Prostate gland (tissue), 2 donors: ENCODE measurements around the gene FUNDC2. TPM values are rescaled to one million over a fixed set of nuclear protein-coding genes. Genes with fewer than 3 reads are reported as not detected.

Experiments
- DNase-seq: peaks from one replicate; pipeline ENCODE4 v3.0.0-alpha.2; 2019; ENCODE audit warnings: low spot score
- H3K27ac ChIP-seq, 2 donors: fragments of 200-600 bp; sonication (generic); 2 replicates each; pipeline ENCODE4 v1.5.1; 2017 to 2019
- H3K27me3 ChIP-seq: fragments of 200-600 bp; sonication (generic); replicated peaks from 2 replicates; pipeline ENCODE4 v1.5.1; 2019; ENCODE audit not compliant: insufficient read depth
- H3K36me3 ChIP-seq, 2 donors: fragments of 200-600 bp; sonication (generic); 1 replicate in 1 of 2; 2 replicates in 1 of 2; pipeline versions ENCODE4 v1.5.1 to v1.8.1; 2017 to 2019
- H3K4me1 ChIP-seq: fragments of 200-600 bp; sonication (generic); replicated peaks from 2 replicates; pipeline ENCODE4 v1.5.1; 2019
- H3K4me3 ChIP-seq, 2 donors: fragments of 200-600 bp; sonication (generic); 2 replicates each; pipeline ENCODE4 v1.5.1; 2017 to 2019
- H3K9me3 ChIP-seq: fragments of 200-600 bp; sonication (generic); 2 replicates; pipeline ENCODE4 v1.5.1; 2017
- CTCF ChIP-seq, 4 experiments: fragments of 200-600 bp in 2 of 4; fragments of 450-650 bp in 2 of 4; sonication (generic) in 2 of 4; IDR thresholded peaks; 1 replicate in 3 of 4; 2 replicates in 1 of 4; pipeline ENCODE4 v1.5.1; 2016 to 2019; ENCODE audit warnings: antibody characterized with exemption in 4 of 4, mild to moderate bottlenecking in 2 of 4, moderate library complexity in 2 of 4
- POLR2A ChIP-seq: fragments of 450-650 bp; IDR thresholded peaks from one replicate; pipeline ENCODE4 v1.6.1; 2016; ENCODE audit warnings: antibody characterized with exemption, mild to moderate bottlenecking
- POLR2AphosphoS5 ChIP-seq: sonication (generic); formaldehyde crosslinking; IDR thresholded peaks from one replicate; pipeline ENCODE4 v1.6.1; 2017; ENCODE audit warnings: antibody characterized with exemption
- WGBS: methylation state at CpG from one replicate; pipeline ENCODE4 v1.1.5; 2018; 5-methylcytosine and 5-hydroxymethylcytosine counted together
- intact Hi-C: fragments of 100-400 bp; cut with DNase I; formaldehyde crosslinking; loops from one replicate; pipeline ENCODE4 v1.14.2; 2022
- total RNA-seq, 2 donors: library from RNA; depleted of rRNA; stranded (reverse); fragments of >200 nt; gene quantifications; one replicate each; pipeline ENCODE4 v1.1.0, GENCODE V29; 2016

Gene FUNDC2
- total RNA-seq, 2 donors from 2014 or later: 47.0 to 72.7 TPM

DNA sequence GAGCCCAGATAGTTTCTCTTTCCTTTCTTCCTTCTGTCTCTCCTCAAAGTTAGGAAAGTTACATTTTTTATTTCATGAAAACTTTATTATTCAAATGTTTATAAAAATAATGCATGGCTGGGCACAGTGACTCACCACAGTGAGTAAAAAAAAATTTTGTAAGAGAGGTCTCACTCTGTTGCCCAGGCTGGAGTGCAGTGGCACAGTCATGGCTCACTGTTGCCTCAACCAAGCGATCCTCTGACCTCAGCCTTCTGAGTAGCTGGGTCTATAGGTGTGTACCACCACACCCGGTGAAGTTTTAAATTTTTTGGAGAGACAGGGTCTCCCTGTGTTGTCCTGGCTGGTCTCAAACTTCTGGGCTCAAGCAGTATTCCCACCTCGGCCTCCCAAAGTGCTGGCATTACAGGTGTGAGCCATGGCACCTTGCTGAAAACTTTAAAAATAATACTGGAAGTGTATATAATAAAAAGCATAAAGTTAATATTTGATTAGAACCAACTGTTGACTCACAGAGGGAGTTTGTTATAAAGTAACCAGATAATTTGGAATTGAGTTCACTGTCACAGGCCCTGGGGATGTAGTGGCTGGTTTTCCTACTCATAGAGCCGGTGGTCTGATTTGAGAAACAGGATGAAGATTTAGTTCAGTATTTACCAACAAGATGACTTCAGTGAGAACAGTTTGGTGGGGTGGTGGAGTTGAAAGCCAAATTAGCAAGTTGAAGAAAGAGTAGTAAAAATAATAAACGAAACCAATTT lies 26.3 kb downstream of the FUNDC2 start:
- 84% methylated on average over 5 of the region's 5 CpGs for WGBS

GRCh38 chrX:155053656-155054055 lies 27.0 kb downstream of the FUNDC2 start:
- DNase-seq: no peak
- Histone ChIP-seq H3K27ac (no peak overlapping the region), H3K9me3 (no peaks in the 10 kb centered on the region), H3K27me3 (no peaks in the 10 kb centered on the region), H3K36me3 (no peaks in the 10 kb centered on the region), H3K4me1 (no peaks in the 10 kb centered on the region), H3K4me3 (no peak overlapping the region)
- no peak for TF ChIP-seq CTCF (IDR thresholded peaks at IDR 0.05)
- no peak for TF ChIP-seq POLR2AphosphoS5
- no peak for TF ChIP-seq POLR2A
- 93% methylated on average over 3 of the region's 3 CpGs for WGBS
- intact Hi-C loops: no loop called here

More for the DNA sequence above, 26.3 kb downstream of the FUNDC2 start:
- intact Hi-C loops: no loop called here
- Histone ChIP-seq H3K9me3 (no peaks in the 10 kb centered on the region), H3K36me3 (no peaks in the 10 kb centered on the region), H3K27me3 (no peaks in the 10 kb centered on the region), H3K27ac (no peak overlapping the region), H3K4me3 (no peak overlapping the region), H3K4me1 (no peaks in the 10 kb centered on the region)
- TF ChIP-seq CTCF (IDR thresholded peaks at IDR 0.05) (no peak), POLR2AphosphoS5 (no peak), POLR2A (no peak)
- no peak for DNase-seq

- Histone ChIP-seq H3K27me3 (no peaks in the 10 kb centered on the region), H3K4me3 (no peak overlapping the region), H3K27ac (no peak overlapping the region), H3K4me1 (no peaks in the 10 kb centered on the region), H3K9me3 (no peaks in the 10 kb centered on the region), H3K36me3 (no peaks in the 10 kb centered on the region)
- no peak for DNase-seq
- TF ChIP-seq POLR2AphosphoS5 (no peak), CTCF (IDR thresholded peaks at IDR 0.05) (no peak), POLR2A (no peak)
- intact Hi-C loops: no loop called here
- 89% methylated on average over 4 of the region's 4 CpGs for WGBS
Observed at GRCh38 chrX:155054255-155054654, 27.6 kb downstream of the FUNDC2 start.

GRCh38 chrX:155055494-155055893 lies 28.9 kb downstream of the FUNDC2 start:
- intact Hi-C loops: no loop called here
- 94% methylated on average over 3 of the region's 3 CpGs for WGBS
- no peak overlapping the region for H3K4me3 ChIP-seq

More at GRCh38 chrX:155055494-155055893, 28.9 kb downstream of the FUNDC2 start:
- no peaks in the 10 kb centered on the region for H3K4me1 ChIP-seq
- no peaks in the 10 kb centered on the region for H3K27me3 ChIP-seq
- no peak overlapping the region for H3K27ac ChIP-seq
- no peaks in the 10 kb centered on the region for H3K36me3 ChIP-seq
- DNase-seq: no peak
- H3K9me3 ChIP-seq: no peaks in the 10 kb centered on the region
- TF ChIP-seq CTCF (IDR thresholded peaks at IDR 0.05) (no peak), POLR2A (no peak), POLR2AphosphoS5 (no peak)
